Cardiac muscle cell (in vitro differentiated cells and primary cell): ENCODE data around the gene TRIM31. TPM values are rescaled to one million over a fixed set of nuclear protein-coding genes. Genes with fewer than 3 reads are reported as not detected.
"Not testable (repeated sequence)": the region's sequence is repeated elsewhere in the genome, so short reads cannot be mapped to it uniquely, and the experiment has no call there.

Experiments
- DNase-seq, 2 donors: peaks; one replicate each; pipeline versions ENCODE4 v3.0.0 to v3.0.0-alpha.2; 2010 to 2017; ENCODE audit warnings: low read depth in 1 of 2, low spot score in 1 of 2
- H3K27ac ChIP-seq: fragments of 200-600 bp; sonication (generic); 2 replicates; pipeline ENCODE4 v1.5.1; 2016
- H3K27me3 ChIP-seq: fragments of 200-600 bp; sonication (generic); 2 replicates; pipeline ENCODE4 v1.6.0; 2016; ENCODE audit warnings: control low read depth
- H3K36me3 ChIP-seq: fragments of 200-600 bp; sonication (generic); 2 replicates; pipeline ENCODE4 v1.5.1; 2016; ENCODE audit warnings: control low read depth
- H3K4me1 ChIP-seq: fragments of 200-600 bp; sonication (generic); 2 replicates; pipeline ENCODE4 v1.8.1; 2017; ENCODE audit warnings: low read depth, mild to moderate bottlenecking, mixed run types
- H3K4me3 ChIP-seq: fragments of 200-600 bp; sonication (generic); 2 replicates; pipeline ENCODE4 v1.5.1; 2016; ENCODE audit warnings: mild to moderate bottlenecking
- H3K9me3 ChIP-seq: fragments of 200-600 bp; sonication (generic); 2 replicates; pipeline ENCODE4 v1.5.1; 2017; ENCODE audit warnings: low read depth, mild to moderate bottlenecking, control low read depth
- CTCF ChIP-seq: IDR thresholded peaks from 2 replicates; pipeline ENCODE4 v1.5.1; 2012; ENCODE audit warnings: low read depth, mild to moderate bottlenecking, low read length
- polyA plus RNA-seq: library from polyadenylated mRNA; unstranded; fragments of >200 nt; fragmentation: Nextera tagmentation; extraction: Ambion mirVana; gene quantifications from 2 replicates; pipeline ENCODE4 v1.2.1, GENCODE V29; 2016
- total RNA-seq: library from RNA; depleted of rRNA; stranded (reverse); fragments of >200 nt; gene quantifications from 2 replicates; pipeline ENCODE4 v1.2.3, GENCODE V29; 2016

The TRIM31 gene
- total and polyA plus RNA-seq, 2 experiments from 2014 or later, result not detected

- Histone ChIP-seq H3K27me3 (peaks cover 96% of the 10 kb centered on the region), H3K27ac (no peak overlapping the region), H3K4me3 (no peak overlapping the region), H3K4me1 (no peaks in the 10 kb centered on the region), H3K36me3 (no peaks in the 10 kb centered on the region), H3K9me3 (no peaks in the 10 kb centered on the region)
- no peak for DNase-seq
- no peak for TF ChIP-seq CTCF
Observed at GRCh38 chr6:30129265-30130178, 16.6 kb upstream of the TRIM31 start.

- no peaks in the 10 kb centered on the region for H3K4me1 ChIP-seq
- H3K27me3 ChIP-seq, result peaks cover 88% of the 10 kb centered on the region
- no peaks in the 10 kb centered on the region for H3K9me3 ChIP-seq
- DNase-seq, result peak; percentile 6 to 12
- H3K27ac ChIP-seq, result no peak overlapping the region
- H3K4me3 ChIP-seq, result peak overlapping the region; percentile 24
- no peaks in the 10 kb centered on the region for H3K36me3 ChIP-seq
- TF ChIP-seq CTCF, result no peak
Observed at GRCh38 chr6:30127238-30128093, 14.6 kb upstream of the TRIM31 start.

GRCh38 chr6:30122515-30122914 is 9.6 kb upstream of the TRIM31 start:
- H3K4me1 ChIP-seq, result no peaks in the 10 kb centered on the region
- H3K9me3 ChIP-seq, result no peaks in the 10 kb centered on the region
- no peak overlapping the region for H3K4me3 ChIP-seq
- no peak for TF ChIP-seq CTCF
- no peak for DNase-seq
- H3K36me3 ChIP-seq, result no peaks in the 10 kb centered on the region
- H3K27ac ChIP-seq, result no peak overlapping the region
- peaks cover 59% of the 10 kb centered on the region for H3K27me3 ChIP-seq

- no peak overlapping the region for H3K4me3 ChIP-seq
- no peak for DNase-seq
- H3K27me3 ChIP-seq, result peaks cover 51% of the 10 kb centered on the region
- no peak for TF ChIP-seq CTCF
- H3K36me3 ChIP-seq, result no peaks in the 10 kb centered on the region
- no peaks in the 10 kb centered on the region for H3K4me1 ChIP-seq
- H3K27ac ChIP-seq, result no peak overlapping the region
- H3K9me3 ChIP-seq, result no peaks in the 10 kb centered on the region
Observed at GRCh38 chr6:30121446-30122366, 8.8 kb upstream of the TRIM31 start.

GRCh38 chr6:30118691-30119090 is 5.8 kb upstream of the TRIM31 start:
- H3K9me3 ChIP-seq, H3K4me1 ChIP-seq, H3K4me3 ChIP-seq, H3K36me3 ChIP-seq, H3K27ac ChIP-seq, DNase-seq: not testable (repeated sequence)
- H3K27me3 ChIP-seq, result peaks cover 52% of the 10 kb centered on the region
